T-helper 2 cell (primary cell): ENCODE measurements around the gene PFN3.
"Not testable (repeated sequence)": the region's sequence is repeated elsewhere in the genome, so short reads cannot be mapped to it uniquely, and the experiment has no call there.

ENCODE experiments used
- DNase-seq, 5 experiments: peaks; one replicate each; pipeline versions ENCODE4 v3.0.0 to v3.0.0-alpha.2; 2012 to 2022

Gene PFN3

DNA sequence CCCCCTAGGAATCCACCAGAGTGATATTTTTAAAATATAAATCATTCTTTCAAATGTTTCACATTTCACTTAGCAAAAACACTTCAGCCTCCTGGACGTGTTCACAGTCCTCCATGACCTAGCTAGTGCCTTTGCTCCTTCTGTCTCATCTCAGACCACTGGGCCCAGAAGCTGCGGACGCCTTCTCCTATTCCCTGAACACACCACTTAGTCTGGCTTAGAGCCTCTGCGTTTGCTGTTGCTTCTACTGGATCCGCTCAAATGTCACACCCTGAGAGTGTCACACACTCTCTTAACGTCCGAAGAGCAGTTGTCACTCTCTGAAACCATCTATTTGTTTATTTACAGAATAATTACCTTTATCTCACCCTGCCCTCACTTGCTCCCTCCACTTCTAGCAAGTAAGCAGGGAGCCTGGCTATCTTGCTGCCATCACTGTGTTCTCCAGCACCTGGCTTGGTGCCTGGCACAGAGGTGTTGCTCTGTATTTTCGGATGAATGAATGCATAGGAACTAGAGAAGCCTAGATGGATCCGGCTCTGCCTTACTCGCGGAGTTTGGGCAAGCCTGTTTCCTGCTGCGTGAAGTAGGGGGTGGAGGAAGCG lies 24.8 kb upstream of the PFN3 start:
- no peak for DNase-seq

DNA sequence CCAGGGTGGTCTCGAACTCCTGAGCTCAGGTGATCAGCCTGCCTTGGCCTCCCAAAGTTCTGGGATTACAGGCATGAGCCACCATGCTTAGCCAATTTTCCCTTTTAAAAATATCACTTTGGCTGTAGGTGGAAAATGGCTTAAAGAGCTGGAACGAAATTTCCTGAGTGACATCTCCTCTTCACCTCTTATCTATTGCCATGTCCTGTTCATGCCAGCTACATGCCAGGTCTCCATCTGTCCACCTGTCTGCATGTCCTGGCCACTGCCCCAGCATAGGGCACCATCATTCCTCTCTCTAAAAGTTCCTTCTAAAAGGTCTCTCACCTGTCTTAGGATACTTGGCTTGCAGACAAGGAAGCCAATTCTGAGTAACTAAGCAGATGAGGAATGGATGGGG lies 23.2 kb upstream of the PFN3 start:
- DNase-seq: no peak

DNA sequence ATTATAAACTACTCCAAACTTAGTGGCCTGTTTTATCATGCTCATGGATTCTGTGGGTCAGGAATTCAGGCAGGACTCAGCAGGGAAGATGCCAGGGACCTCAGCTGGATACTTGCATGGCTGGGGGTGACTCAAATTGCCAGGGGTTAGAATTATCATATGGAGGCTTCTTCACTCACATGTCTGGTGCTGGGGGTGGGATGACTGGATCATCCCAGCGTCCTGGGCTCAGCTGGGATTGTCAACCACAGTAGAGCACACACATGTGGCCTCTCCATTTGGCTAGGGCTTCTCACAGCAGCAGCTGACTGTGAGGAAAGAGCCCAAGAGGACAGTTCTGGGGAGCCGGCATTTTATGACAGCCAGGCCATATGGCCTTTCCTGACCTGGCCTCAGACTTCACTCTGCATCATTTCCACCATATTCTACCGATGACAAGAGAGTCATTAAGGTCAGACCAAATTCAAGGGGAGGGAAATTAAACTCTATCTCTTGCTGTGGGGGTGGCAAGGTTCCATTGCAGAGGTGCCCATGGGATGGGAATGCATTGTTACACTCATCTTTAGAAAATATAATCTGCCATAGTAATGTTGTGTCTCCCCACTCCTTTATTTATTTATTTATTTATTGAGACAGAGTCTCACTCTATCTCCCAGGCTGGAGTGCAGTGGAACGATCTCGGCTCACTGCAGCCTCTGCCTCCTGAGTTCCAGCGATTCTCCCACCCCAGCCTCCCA lies 20.8 kb upstream of the PFN3 start:
- no peak for DNase-seq

DNA sequence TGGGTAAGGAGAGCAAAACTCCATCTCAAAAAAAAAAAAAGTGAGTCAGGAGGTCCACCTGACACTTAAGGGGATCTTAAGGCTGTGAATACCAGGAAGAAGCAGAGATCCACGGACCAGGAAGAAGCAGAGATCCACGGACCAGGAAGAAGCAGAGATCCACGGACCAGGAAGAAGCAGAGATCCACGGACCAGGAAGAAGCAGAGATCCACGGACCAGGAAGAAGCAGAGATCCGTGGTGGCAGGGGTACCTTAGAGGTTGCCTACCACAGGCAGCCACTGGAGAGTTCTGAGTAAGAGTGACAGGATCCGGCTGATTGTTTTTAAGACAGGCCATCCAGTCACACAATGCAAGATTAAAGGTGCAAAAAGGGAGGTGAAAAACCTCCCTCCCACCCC lies 20.0 kb upstream of the PFN3 start:
- DNase-seq: not testable (repeated sequence)

DNA sequence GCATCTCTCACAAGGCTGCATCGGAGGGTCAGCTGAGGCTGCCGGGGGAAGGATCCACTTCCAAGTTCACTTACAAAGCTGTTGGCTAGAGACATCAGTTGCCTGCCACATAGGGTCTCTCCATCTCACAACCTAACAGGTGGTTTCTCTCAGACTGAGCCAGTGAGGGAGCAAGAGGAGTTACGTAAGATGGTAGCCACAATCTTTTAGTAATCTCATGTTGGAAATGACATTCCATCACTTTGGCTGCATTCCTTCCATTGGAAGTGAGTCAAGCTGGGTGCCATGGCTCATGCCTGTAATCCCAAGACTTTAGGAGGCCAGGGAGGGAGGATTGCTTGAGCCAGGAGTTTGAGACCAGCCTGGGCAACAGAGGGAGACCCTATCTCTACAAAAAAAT lies 18.6 kb upstream of the PFN3 start:
- no peak for DNase-seq

DNA sequence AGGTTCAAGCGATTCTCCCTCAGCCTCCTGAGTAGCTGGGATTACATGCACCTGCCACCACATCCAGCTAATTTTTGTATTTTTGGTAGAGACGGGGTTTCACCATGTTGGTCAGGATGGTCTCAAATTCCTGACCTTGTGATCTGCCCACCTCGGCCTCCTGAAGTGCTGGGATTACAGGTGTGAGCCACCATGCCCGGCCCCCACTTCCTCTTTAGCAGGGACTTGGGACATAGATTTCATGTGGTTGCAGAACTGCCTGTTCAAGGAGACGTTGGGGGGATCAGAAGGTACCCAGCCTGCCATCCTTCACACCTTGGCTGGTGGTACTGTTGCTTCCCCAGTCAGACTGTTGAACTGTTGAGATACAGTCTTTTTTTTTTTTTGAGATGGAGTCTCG lies 16.6 kb upstream of the PFN3 start:
- not testable (repeated sequence) for DNase-seq

DNA sequence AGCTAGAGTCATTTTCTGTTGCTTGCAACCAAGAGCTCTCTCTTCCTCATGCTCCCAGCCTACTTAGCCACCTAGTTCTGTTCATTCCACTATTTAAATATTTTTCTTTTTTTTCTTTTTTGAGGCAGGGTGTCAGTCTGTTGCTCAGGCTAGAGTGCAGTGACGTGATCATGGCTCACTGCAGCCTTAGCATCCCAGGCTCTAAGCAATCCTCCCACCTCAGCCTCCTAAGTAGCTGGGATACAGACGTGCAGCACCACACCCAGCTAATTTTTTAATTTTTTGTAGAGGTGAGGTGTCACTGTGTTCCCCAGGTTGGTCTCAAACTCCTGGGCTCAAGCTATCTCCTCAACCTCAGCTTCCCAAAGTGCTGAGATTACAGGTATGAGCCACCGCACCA lies 14.0 kb upstream of the PFN3 start:
- no peak for DNase-seq

DNA sequence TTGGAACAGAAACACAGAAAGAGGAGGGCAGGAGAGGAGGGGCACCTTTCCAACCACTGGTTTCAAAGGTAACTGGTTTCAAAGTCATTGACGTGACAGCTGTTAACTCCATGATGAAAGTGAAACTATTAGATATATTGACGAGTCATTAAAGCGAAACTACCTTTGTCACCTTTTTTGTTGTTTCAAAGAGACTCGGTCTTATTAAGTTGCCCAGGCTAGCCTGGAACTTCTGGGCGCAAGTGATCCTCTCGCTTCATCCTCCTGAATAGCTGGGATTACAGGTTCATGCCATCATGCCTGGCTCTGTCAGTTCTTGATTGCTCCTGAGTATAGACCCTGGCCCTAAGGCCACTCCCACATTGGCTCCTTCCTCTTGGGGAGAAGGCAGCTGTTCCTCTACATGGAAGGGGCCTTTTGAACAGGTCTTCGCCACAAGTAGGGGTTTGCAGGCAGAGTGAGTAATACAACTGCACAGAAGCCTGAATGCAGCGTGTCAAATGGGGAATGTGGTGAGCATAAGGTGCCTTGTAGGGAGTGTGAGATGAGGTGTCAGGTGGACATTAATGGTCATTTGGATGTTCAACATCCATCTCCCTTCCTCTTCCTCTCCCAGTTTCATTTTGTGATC lies 12.3 kb upstream of the PFN3 start:
- peak in 1 of 5 experiments; percentile 74 for DNase-seq

DNA sequence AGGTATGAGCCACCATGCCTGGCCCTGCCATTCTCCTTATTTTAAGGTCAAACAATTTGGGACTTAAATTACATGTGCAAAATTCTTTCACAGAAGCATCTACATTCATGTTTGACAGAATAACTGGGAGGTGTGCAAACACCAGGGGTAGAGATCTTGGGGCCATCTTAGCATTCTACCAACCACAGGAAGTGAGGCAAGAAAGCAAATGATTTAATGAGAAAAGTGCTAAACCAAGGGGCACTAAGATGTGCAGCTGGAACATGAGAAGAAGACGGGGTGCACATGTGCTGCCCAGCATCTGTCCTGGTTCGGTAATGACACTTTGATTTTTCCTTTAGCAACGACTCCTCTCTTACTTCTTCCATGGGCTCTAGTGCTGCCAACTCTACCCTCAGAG lies 10.1 kb upstream of the PFN3 start:
- DNase-seq: peak in 1 of 5 experiments; percentile 58

DNA sequence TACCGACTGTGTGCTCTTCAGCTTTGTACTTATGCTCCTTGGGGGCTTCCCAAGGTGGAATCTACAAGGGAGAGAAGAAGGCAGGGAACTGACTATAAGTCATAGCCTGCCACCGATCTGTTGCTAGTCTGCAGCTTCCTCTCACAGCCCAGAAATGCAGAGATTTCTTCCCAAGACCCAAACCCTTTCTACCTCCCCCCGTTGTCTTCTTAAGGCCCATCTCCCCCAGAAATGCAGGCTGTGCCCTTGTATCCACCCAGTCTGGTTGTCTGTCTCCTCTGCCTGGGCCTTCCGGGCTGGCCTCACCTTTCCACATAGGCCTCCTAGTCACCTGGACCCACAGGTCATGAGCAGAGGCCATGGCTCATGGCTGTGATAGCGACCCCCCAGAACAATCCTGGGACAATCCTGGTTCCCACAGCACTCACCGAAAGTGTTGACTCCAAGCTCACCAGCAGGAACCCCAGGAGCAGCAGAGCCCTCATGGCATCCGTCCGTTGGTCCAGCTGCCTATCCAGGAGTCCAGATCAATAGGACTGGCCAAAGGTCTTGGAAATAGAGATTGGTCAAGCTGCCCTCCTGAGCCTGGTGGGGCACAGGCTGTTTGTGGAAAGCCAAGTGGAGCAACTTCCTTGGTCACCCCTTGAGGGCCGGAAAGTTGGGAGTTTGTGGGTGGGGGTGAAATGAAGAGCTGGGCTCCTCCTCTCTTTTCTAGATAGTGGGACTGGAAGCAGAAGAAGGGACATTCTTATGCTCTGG lies 8.8 kb upstream of the PFN3 start, which contains the start of gene F12:
TSS of gene F12 (minus strand) at position 522 of the 759 bp plus-strand sequence. CDS start at position 485, 37 bp downstream.
- no peak for DNase-seq

DNA sequence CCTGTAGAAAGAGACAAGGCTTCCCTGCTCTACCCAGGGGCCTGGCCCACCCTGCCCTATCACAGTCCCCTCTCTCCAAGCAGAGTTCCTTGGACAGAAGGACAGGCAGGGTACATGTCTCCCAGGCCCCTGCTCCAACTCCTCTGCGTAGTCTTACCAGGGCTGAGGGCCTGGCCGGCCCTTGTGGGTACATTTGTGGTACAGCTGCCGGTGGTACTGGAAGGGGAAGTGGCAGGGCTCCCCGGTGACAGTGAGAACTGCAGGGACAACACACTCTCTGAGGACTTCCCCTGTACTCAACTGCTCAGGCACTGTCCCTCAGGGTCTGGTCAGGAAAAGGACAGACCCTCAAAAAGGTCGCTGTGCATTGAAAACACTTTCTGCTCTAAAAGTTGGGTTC lies 5.3 kb upstream of the PFN3 start:
- no peak for DNase-seq

DNA sequence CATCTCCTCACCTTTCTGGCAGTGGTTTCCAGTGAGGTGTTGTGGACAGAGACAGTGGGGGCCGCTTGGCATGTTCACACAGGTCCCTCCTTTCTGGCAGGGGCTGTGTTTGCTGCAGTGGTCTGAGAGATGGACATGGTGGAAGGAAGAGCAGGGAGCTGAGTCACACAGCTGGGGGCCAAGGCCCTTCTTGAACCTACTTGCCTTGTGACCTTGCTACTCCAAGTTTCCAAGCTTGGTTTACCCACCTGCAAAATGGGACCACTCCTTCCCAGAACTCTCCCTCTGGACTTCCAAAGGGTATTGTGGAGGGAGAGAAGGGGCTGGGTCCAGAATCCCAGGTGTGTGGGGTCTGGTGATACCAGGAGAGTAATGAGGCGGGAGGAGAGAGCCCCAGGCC lies 4.9 kb upstream of the PFN3 start:
- no peak for DNase-seq

DNA sequence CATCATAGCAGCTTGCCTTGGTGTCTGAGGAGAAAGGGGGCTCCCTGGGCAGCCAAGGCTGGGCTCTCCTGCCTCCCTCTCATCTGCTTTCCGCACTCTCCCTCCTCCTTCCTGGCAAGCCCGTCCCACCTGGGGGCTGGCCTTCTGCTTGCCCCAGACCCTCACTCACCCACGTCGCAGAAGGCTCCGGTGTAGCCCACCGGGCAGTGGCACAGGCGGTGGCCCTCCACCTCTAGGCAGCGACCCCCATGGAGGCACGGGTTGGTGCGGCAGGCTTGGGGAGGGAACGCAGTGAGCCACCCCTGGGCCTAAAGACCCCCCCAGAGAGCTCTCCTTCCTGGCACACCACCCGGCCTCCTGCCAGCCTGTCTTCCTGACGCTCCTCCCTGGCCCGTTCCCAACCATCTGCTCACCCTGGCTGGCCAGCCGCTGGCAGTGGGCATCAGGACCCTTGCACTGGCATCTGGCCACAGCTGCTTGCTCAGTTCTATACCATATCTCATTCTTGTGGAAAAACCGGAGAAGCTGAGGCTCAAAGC lies 4.2 kb upstream of the PFN3 start:
- no peak for DNase-seq

DNA sequence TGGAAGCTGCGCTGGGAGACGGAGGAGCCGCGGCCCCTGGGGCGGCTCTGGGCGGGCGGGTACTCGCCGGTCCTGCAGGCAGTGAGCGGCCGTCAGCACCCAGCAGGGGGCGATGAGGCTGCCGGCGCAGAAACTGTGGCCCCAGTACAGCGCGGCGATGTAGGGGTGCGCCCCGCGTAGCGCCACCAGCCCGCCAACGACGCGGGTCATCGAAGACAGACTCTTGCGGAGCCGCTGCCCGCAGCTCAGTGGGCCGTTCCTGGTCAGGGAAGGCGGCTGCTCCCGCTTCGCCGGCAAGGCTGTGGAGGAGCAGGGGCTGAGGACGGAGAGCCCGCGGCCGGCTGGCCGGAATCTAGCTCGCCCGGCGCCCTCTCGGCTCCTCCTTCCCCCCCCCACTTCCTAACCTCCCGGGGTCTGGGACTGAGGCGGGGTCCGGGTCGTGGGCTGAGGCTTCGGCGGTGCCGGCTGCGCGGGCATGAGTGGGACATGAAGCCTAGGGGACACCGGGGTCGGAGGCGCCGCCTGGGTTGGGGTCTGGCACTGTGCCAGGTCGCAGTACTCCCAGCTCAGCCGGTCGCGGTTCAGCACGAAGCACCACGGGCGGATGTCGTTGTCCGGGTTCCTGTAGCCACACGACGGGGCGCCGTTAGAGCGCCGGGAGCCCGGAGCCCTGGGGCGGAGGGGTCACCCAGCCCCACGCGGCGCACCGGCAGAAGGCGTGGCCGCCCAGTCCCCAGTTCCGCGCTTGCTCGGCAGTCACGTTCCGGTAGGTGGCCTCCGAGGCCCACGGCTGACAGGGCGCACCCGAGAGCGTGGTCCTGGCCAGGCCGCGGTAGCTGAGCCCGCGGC lies 3.6 kb upstream of the PFN3 start:
- DNase-seq: peak; percentile 63 to 90 (median 79)

DNA sequence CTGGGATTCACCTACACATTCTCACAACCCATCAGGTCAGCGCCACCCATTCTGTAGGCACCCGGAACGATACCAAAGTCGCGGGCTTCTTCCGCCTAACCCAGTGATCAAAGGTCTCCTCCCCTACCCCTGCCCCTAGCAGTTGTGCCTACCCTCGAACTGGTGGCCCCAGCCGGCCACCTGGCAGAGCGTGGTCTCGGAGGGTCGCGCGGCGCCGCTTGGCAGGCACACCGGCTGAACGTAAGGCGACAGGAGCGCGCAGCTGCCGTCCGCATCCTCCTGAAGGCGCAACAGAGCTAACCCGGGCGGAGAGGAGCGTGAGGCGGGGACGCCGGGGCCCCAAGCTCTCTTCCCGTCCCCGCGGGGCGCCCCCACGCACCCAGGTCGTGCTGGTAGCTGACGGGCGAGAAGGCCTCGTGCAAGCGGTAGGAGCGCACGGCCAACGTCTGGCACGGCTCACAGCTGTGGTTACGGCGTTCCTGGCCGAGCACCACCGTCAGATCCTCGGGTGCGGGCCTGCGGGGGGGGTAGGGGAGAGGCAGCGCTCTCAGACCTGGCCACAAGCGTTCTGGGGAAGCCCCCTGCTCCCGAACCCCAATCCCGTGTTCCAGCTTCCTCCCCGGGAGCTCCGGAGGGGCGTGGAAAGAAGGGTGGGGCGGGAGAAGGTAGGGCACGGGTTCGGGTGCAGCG lies 2.8 kb upstream of the PFN3 start:
- peak in 4 of 5 experiments; percentile 37 to 75 (median 62) for DNase-seq

DNA sequence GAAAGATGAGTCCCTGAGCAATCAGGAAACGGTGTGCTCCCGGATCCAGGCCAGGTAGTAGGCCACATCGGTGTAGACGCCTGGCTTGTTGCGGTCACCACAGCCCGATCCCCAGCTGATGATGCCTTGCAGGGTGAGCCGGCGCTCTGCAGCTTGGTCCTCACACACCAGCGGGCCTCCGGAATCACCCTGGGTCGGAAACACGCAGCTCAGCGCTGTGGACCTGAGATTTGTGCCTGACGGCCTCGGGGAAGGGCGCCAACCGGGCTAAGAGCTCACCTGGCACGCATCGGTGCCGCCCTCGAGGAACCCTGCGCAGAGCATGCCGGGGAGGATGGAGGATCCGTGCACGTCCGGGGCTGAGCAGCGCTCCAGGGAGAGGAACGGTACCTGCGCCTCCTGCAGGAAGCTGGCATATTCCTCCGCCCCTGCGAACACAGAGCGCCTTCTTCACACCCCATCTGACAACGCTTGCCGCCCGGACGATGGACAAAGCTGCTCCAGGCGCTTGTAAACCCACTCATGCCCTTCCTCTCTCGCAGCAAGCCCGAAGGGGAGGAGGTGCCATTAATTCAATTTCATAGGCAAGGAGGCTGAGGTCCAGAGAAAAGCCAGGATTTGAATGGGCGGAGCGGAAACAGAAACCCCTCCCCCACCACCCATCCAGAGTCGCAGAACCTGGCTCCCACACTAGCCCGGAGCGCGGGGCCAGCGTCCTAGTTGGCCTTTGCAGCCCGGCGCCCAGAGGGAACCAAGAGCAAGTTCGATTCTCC lies 2.0 kb upstream of the PFN3 start:
- peak; percentile 37 to 75 (median 53) for DNase-seq

DNA sequence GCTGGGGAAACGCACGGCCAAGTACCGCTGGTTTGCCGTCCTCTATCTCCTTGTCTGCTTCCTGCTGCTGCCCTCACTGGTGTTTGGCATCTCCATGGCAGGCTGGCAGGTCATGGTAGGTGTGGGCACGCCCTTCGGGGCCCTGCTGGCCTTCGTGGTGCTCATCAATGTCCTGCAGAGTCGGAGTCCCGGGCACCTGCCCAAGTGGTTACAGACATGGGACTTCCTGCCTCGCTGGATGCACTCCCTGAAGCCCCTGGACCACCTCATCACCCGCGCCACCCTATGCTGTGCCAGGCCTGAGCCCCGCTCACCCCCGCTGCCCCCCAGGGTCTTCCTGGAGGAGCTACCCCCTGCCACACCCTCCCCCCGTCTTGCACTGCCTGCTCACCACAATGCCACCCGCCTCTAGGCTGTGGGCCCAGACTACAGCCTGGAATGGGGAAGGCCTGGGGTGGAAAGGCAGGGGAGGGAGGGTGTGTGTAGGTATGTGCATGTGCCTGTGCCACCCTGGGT lies 2.5 kb downstream of the PFN3 start:
- DNase-seq: no peak

DNA sequence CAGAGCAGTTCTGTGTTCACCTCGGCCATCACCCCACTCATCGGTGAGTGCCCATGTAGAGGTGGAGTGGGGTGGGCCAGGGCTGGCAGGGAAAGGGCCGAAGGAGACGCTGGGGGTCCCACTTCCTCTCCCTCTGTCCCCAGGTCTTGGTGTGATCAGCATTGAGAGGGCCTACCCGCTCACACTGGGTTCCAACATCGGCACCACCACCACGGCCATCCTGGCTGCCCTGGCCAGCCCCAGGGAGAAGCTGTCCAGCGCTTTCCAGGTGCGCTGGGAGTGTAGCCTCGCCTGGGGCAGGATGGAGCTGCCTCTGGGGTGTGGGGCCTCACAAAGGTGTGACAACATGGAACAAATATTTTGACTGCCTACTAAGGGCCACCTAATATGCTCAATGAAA lies 3.7 kb downstream of the PFN3 start:
- DNase-seq: no peak

DNA sequence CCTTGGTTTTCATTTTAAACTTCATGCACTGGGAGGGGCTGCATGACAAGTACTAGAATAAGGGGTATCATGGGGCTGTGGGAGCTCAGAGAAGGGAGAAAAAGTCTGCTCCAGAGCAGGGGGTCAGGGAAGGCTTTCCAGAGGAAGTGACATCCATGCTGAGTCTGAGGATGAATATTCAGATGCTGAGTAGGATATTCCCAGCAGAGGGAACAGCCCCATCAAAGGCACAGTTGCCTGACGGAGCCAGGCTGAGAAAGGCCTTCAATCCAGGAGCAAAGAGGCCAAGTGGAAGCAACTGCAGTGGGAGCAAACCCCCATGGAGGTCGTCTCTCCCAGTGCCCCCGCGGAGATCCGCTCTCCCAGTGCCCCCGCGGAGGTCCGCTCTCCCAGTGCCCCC lies 4.4 kb downstream of the PFN3 start:
- no peak for DNase-seq

DNA sequence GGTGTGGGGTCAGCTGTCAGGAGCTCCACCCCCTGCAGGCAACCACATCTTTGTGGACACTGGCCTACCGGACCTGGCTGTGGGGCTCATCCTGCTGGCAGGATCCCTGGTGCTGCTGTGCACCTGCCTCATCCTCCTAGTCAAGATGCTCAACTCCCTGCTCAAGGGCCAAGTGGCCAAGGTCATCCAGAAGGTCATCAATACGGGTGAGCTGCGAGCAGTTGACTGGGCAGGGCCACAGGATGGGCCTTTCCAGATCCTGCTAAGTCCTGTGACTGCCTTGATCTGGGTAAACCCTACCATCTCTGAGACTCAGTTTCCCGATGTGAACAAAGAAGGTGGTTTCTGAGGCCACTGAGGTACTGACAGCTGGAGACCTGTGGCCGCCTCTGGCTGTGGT lies 6.5 kb downstream of the PFN3 start:
- DNase-seq: no peak
